Cardiac fibroblast (primary cell): Measurements from ENCODE around the gene HOXC11.

Experiments
- DNase-seq, 2 donors: peaks; one replicate each; pipeline versions ENCODE4 v3.0.0 to v3.0.0-alpha.2; 2010; ENCODE audit warnings: low read depth in 2 of 2
- H3K4me3 ChIP-seq, 2 donors: replicated peaks in 1 of 2; 1 replicate in 1 of 2; 2 replicates in 1 of 2; pipeline ENCODE4 v1.5.1; 2011; ENCODE audit warnings: low read depth in 2 of 2, low read length in 2 of 2, mild to moderate bottlenecking in 2 of 2, moderate library complexity in 1 of 2
- TF ChIP-seq, protein P1 (sequence below): IDR thresholded peaks from one replicate; pipeline ENCODE4 v1.5.1; 2011; ENCODE audit warnings: low read depth, mild to moderate bottlenecking, low read length, inconsistent platforms

HOXC11 gene

DNA sequence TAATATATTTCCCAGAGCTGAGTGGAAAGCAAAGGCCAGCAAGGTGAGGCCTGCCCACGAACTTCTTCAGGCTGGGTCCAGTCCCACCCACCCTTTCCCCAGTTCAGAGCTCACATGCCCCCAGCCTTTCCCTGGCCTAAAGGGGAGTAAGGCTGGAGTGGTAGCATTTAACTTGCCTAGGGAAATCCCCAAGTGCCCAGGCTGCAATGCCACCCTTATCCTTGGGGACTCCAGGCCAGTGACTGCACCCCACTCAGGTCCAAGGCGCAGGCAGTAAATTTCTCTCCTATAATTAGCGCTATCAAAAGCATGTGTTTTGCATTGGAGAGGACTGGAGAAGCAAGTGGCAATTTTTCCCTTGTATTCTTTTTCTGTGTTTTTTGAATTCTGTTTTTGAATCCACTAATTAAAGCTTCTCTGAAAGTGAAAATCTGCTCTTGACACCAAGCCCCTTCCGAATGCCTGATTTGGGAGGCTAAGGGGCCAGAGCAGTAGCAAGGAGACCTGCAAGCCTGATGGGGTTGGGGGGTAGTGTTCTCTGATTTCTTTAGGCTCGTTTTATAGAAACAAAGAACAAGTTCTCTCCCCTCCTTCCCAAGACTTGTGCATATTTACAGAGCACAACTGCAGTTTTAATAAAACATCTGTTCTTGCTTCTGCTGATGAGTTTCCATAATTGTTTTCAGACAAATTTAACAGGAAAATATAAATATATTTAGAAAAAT is 51.8 kb downstream of the HOXC11 start:
- DNase-seq: no peak
- TF ChIP-seq, protein P1, sequence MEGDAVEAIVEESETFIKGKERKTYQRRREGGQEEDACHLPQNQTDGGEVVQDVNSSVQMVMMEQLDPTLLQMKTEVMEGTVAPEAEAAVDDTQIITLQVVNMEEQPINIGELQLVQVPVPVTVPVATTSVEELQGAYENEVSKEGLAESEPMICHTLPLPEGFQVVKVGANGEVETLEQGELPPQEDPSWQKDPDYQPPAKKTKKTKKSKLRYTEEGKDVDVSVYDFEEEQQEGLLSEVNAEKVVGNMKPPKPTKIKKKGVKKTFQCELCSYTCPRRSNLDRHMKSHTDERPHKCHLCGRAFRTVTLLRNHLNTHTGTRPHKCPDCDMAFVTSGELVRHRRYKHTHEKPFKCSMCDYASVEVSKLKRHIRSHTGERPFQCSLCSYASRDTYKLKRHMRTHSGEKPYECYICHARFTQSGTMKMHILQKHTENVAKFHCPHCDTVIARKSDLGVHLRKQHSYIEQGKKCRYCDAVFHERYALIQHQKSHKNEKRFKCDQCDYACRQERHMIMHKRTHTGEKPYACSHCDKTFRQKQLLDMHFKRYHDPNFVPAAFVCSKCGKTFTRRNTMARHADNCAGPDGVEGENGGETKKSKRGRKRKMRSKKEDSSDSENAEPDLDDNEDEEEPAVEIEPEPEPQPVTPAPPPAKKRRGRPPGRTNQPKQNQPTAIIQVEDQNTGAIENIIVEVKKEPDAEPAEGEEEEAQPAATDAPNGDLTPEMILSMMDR: no peak
- H3K4me3 ChIP-seq: no peak overlapping the region

DNA sequence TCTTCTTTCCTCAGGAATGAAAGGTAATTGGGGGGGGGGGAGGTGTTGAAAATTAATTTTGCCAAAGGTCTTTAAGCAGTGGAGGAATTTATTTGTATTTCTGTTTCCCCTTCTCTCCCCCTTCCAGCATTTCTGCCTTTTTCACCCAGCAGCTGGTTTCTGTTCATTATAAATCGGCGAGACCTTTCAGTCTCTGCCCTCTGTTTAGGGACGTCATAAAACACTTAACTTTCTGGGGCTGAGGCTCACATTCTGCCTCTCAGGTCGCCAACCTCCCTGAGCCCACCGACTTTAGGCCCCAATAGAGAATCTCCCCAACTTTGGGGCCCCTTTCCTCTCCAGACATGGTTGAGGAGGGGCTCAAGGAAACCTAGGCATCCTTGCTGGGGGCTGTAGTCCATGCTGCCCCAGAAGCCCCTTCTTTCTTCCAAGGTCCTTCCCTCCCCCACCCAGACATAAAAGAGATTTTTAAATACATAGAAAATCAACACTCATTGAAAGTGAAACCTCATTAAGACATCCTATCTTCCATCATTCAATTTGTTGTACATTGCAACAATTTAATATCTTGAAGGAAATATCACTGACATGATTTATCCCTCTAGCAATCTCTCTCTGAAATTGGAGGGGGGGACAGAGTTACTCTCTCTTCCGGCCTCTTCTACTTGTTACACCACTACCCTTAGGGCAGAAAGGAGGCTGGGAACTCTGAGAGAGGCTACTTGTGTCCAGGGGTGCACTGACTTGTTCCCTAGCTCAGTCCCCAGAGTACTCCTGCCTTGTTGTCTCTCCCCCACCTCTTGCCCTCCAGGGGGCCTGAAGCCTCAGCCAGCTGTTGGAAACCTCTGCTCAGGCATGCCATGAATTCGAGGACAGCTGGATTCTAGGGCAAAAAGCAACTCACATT is 52.8 kb downstream of the HOXC11 start:
- DNase-seq: no peak
- H3K4me3 ChIP-seq: no peak overlapping the region
- TF ChIP-seq, protein P1: no peak

DNA sequence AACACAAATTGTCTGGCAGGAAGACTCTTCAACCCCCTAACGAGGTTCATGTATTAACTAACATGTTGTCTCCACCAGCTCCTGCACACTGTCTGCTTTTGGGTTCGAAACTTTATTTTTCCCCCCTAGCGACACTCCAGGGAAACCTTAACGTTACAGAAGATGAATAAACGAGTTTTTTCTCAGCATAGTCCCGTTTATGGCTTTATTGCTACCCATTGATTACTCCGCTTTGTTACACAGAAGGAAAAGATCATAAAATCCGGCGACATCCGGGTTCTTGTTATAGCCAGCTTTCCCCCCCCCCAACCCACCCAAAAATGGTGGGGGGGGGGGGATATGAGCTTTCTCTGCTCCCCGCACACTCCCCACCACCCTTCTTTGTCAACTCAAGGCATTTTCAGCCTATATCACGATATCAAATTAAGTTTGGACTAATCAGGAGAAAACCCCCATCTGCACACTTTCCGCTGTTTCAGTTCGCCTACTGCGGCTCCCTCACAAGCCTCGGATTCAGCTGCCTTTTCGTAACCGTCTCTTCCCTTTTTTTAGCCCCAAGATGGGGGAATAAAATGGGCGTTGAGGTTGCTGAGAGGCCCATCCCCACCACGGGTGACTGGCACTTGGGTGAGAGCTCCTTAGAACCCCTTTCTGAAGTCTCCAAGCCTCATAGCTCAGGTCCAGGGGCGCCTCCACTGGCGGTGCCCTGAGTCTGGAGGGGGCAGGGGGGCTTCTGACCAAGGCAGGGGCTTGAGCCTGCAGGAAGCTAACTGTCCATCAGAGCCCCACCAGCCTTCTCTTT is 53.9 kb downstream of the HOXC11 start:
- no peak for DNase-seq
- H3K4me3 ChIP-seq: no peak overlapping the region
- TF ChIP-seq, protein P1: no peak
